ENCODE measurements around the gene UBE2J1.

UBE2J1 gene

DNA sequence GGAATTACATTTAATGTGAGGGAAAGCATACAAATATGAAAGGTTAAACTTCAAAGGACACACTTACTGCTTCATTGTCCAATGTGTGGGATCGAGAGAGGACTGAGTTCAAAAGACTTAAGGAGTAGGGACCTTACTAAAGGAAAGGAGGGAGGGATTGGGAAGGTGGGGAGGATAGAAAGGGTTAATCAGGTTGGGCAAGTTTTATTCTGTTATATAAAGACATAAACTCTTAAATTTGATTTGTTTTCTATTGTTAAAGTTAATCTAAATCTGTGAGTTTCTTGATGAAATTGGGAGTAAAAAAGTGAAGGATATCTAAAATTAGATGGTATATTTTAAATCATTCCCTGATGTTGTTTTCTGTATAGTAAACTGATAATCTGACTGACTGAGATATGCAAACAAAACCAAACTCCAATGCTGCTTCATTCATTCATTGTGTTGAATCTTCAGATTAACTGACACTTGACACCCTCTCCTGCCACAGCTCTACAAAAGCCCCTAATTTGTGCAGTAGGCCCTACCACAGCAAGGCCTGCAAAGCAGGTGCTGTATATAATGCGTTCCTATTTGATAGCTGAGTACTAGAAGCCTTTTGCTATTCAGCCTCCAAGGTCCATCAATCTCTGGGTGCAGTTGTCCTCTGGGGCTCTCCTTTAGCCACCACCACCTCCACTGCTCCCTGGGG, 1.3 kb upstream of the UBE2J1 start:
- Histone ChIP-seq H3F3A (ENCODE audit: insufficient read depth) (peaks cover 79% of the 10 kb centered on the region), H3K27ac (ENCODE audit: low read depth, low read length) (peak overlapping the region; percentile 100), H3K4me3 (ENCODE audit: insufficient read depth, low read length, poor library complexity, severe bottlenecking) (peak overlapping the region; percentile 96), H3K36me3 (ENCODE audit: low read length) (peaks cover 23% of the 10 kb centered on the region), H3K4me2 (ENCODE audit: low read depth, low read length, poor library complexity, severe bottlenecking) (peak overlapping the region; percentile 100), H3K27me3 (ENCODE audit: low read length) (no peaks in the 10 kb centered on the region), H3K9me2 (replicated peaks; ENCODE audit: insufficient read depth, low read length) (no peaks in the 10 kb centered on the region), H4K20me1 (ENCODE audit: low read depth, low read length) (peaks cover 13% of the 10 kb centered on the region), H3K9ac (ENCODE audit: low read length) (peak overlapping the region; percentile 97), H3K9me3 (ENCODE audit: insufficient read depth, low read length) (no peaks in the 10 kb centered on the region), H3K79me2 (ENCODE audit: insufficient read depth, low read length) (peaks cover 55% of the 10 kb centered on the region), H2AFZ (ENCODE audit: low read depth, low read length, severe bottlenecking) (no peak overlapping the region)
- no peak for TF ChIP-seq EZH2phosphoT487 (conservative IDR thresholded peaks at IDR 0.05; ENCODE audit: low read length)
- TF ChIP-seq, protein P1, sequence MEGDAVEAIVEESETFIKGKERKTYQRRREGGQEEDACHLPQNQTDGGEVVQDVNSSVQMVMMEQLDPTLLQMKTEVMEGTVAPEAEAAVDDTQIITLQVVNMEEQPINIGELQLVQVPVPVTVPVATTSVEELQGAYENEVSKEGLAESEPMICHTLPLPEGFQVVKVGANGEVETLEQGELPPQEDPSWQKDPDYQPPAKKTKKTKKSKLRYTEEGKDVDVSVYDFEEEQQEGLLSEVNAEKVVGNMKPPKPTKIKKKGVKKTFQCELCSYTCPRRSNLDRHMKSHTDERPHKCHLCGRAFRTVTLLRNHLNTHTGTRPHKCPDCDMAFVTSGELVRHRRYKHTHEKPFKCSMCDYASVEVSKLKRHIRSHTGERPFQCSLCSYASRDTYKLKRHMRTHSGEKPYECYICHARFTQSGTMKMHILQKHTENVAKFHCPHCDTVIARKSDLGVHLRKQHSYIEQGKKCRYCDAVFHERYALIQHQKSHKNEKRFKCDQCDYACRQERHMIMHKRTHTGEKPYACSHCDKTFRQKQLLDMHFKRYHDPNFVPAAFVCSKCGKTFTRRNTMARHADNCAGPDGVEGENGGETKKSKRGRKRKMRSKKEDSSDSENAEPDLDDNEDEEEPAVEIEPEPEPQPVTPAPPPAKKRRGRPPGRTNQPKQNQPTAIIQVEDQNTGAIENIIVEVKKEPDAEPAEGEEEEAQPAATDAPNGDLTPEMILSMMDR (IDR thresholded peaks at IDR 0.05; ENCODE audit: insufficient read depth, low read length, poor library complexity, severe bottlenecking) = no peak

DNA sequence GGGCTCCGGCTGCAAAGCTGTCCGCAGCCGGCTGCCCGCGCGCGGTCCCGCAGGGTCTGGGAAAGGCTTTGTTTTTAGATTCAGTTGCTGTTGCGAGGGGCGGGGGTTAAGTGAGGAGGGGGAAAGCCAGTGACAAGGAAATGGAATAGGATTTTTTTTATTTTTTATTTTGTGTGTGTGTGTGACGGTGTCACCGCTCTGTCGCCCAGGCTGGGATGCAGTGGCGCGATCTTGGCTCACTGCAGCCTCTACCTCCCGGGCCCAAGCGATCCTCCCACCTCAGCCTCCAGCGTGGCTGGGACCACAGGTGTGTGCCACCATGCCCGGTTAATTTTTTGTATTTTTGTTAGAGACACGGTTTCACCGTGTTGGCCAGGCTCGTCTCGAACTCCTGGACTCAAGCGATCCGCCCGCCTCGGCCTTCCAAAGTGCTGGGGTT, 615 bp upstream of the UBE2J1 start:
- peaks cover 62% of the 10 kb centered on the region for H3K79me2 ChIP-seq (ENCODE audit: insufficient read depth, low read length)
- peak overlapping the region; percentile 96 for H3K4me3 ChIP-seq (ENCODE audit: insufficient read depth, low read length, poor library complexity, severe bottlenecking)
- no peak overlapping the region for H2AFZ ChIP-seq (ENCODE audit: low read depth, low read length, severe bottlenecking)

DNA sequence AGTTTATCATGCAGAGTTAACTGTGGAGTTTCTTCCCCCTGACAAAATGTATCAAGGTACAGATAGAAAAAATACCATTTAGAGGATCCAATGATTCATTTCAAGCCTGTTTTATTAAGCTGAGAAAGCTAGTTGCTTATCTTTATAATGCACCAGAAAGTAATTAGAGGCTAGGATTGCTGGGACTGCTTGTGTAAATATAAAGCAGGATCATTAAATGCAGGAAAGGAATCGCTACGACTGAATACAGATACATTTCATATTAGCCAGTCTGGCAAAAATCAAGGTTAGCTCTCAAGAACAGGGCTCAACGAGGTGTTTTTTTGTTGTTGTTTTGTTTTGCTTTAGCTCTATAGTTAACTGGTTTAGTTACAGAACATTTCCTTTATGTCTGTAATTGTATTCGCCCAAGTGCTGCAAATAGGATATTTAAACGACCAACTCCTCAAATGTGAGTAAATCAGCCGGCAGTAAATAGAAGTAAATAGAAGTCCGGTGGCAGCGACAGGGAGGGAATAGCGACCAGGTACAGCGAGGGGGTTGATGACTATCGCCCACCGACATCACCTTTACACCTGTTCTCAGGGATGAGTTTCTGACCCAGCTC, 748 bp downstream of the UBE2J1 start:
- Histone ChIP-seq H3K4me3 (ENCODE audit: insufficient read depth, low read length, poor library complexity, severe bottlenecking) (peak overlapping the region; percentile 96), H3K9ac (ENCODE audit: low read length) (peak overlapping the region; percentile 97), H3K9me2 (replicated peaks; ENCODE audit: insufficient read depth, low read length) (no peaks in the 10 kb centered on the region), H3F3A (ENCODE audit: insufficient read depth) (peaks cover 66% of the 10 kb centered on the region), H3K79me2 (ENCODE audit: insufficient read depth, low read length) (peaks cover 76% of the 10 kb centered on the region), H3K4me2 (ENCODE audit: low read depth, low read length, poor library complexity, severe bottlenecking) (peak overlapping the region; percentile 100), H4K20me1 (ENCODE audit: low read depth, low read length) (peaks cover 30% of the 10 kb centered on the region), H2AFZ (ENCODE audit: low read depth, low read length, severe bottlenecking) (no peak overlapping the region), H3K36me3 (ENCODE audit: low read length) (peaks cover 26% of the 10 kb centered on the region), H3K27ac (ENCODE audit: low read depth, low read length) (peak overlapping the region; percentile 100), H3K27me3 (ENCODE audit: low read length) (no peaks in the 10 kb centered on the region), H3K9me3 (ENCODE audit: insufficient read depth, low read length) (no peaks in the 10 kb centered on the region)
- TF ChIP-seq, protein P1 (IDR thresholded peaks at IDR 0.05; ENCODE audit: insufficient read depth, low read length, poor library complexity, severe bottlenecking) = no peak
- no peak for TF ChIP-seq EZH2phosphoT487 (conservative IDR thresholded peaks at IDR 0.05; ENCODE audit: low read length)

More for the DNA sequence above, 615 bp upstream of the UBE2J1 start:
- TF ChIP-seq EZH2phosphoT487 (conservative IDR thresholded peaks at IDR 0.05; ENCODE audit: low read length) = no peak
- TF ChIP-seq, protein P1 (IDR thresholded peaks at IDR 0.05; ENCODE audit: insufficient read depth, low read length, poor library complexity, severe bottlenecking) = no peak
- H3K9me2 ChIP-seq (replicated peaks; ENCODE audit: insufficient read depth, low read length) = no peaks in the 10 kb centered on the region
- H3K27me3 ChIP-seq (ENCODE audit: low read length) = no peaks in the 10 kb centered on the region
- peaks cover 23% of the 10 kb centered on the region for H3K36me3 ChIP-seq (ENCODE audit: low read length)
- no peaks in the 10 kb centered on the region for H3K9me3 ChIP-seq (ENCODE audit: insufficient read depth, low read length)
- peak overlapping the region; percentile 100 for H3K4me2 ChIP-seq (ENCODE audit: low read depth, low read length, poor library complexity, severe bottlenecking)
- H3K9ac ChIP-seq (ENCODE audit: low read length) = peak overlapping the region; percentile 97
- H3K27ac ChIP-seq (ENCODE audit: low read depth, low read length) = peak overlapping the region; percentile 100
- peaks cover 72% of the 10 kb centered on the region for H3F3A ChIP-seq (ENCODE audit: insufficient read depth)
- peaks cover 19% of the 10 kb centered on the region for H4K20me1 ChIP-seq (ENCODE audit: low read depth, low read length)

Data from SU-DHL-6 (cell line).